ENCODE measurements around the gene UVRAG.

The UVRAG gene

GRCh38 chr11:76141901-76142588 is 327.0 kb downstream of the UVRAG start:
- TF ChIP-seq POLR2A (IDR thresholded peaks at IDR 0.05; ENCODE audit: low read depth, low read length) (peak; percentile 32; the same call in 1 of the 2 replicates), POLR2AphosphoS5 (IDR thresholded peaks at IDR 0.05; ENCODE audit: low read depth, low read length) (no peak), POU2F2 (IDR thresholded peaks at IDR 0.05; ENCODE audit: low read depth, low read length) (no peak)
- DNase-seq (ENCODE audit: insufficient read length, low spot score) (no peak), FAIRE-seq (no peak)

- no peak for FAIRE-seq
- TF ChIP-seq POLR2AphosphoS5 (IDR thresholded peaks at IDR 0.05; ENCODE audit: low read depth, low read length) (peak; percentile 68; the same call in 1 of the 2 replicates), POLR2A (IDR thresholded peaks at IDR 0.05; ENCODE audit: low read depth, low read length) (peak; percentile 24; the same call in 1 of the 2 replicates), POU2F2 (IDR thresholded peaks at IDR 0.05; ENCODE audit: low read depth, low read length) (no peak), TAF1 (IDR thresholded peaks at IDR 0.05; ENCODE audit: low read depth, low read length) (no peak), SPI1 (IDR thresholded peaks at IDR 0.05; ENCODE audit: low read depth, low read length) (no peak), PAX5 (IDR thresholded peaks at IDR 0.05; ENCODE audit: insufficient read depth, low read length, severe bottlenecking) (no peak)
- DNase-seq (ENCODE audit: insufficient read length, low spot score), result no peak
These were observed 328.3 kb downstream of the UVRAG start for GRCh38 chr11:76143274-76143673.

GRCh38 chr11:76147106-76147740 is 332.2 kb downstream of the UVRAG start:
- FAIRE-seq, result no peak
- DNase-seq (ENCODE audit: insufficient read length, low spot score), result no peak
- TF ChIP-seq POU2F2 (IDR thresholded peaks at IDR 0.05; ENCODE audit: low read depth, low read length), result no peak
- no peak for TF ChIP-seq PAX5 (IDR thresholded peaks at IDR 0.05; ENCODE audit: insufficient read depth, low read length, severe bottlenecking)
- TF ChIP-seq TAF1 (IDR thresholded peaks at IDR 0.05; ENCODE audit: low read depth, low read length), result no peak
- no peak for TF ChIP-seq SPI1 (IDR thresholded peaks at IDR 0.05; ENCODE audit: low read depth, low read length)

GRCh38 chr11:76148231-76148630 is 333.2 kb downstream of the UVRAG start:
- FAIRE-seq (no peak), DNase-seq (ENCODE audit: insufficient read length, low spot score) (no peak)
- no peak for TF ChIP-seq PAX5 (IDR thresholded peaks at IDR 0.05; ENCODE audit: insufficient read depth, low read length, severe bottlenecking)
- no peak for TF ChIP-seq POLR2AphosphoS5 (IDR thresholded peaks at IDR 0.05; ENCODE audit: low read depth, low read length)
- TF ChIP-seq POU2F2 (IDR thresholded peaks at IDR 0.05; ENCODE audit: low read depth, low read length), result no peak
- no peak for TF ChIP-seq TAF1 (IDR thresholded peaks at IDR 0.05; ENCODE audit: low read depth, low read length)
- no peak for TF ChIP-seq POLR2A (IDR thresholded peaks at IDR 0.05; ENCODE audit: low read depth, low read length)
- TF ChIP-seq SPI1 (IDR thresholded peaks at IDR 0.05; ENCODE audit: low read depth, low read length), result no peak

GRCh38 chr11:76148941-76149613 is 334.1 kb downstream of the UVRAG start:
- TF ChIP-seq PAX5 (IDR thresholded peaks at IDR 0.05; ENCODE audit: insufficient read depth, low read length, severe bottlenecking) (no peak), POU2F2 (IDR thresholded peaks at IDR 0.05; ENCODE audit: low read depth, low read length) (no peak), TAF1 (IDR thresholded peaks at IDR 0.05; ENCODE audit: low read depth, low read length) (no peak), SPI1 (IDR thresholded peaks at IDR 0.05; ENCODE audit: low read depth, low read length) (no peak), POLR2AphosphoS5 (IDR thresholded peaks at IDR 0.05; ENCODE audit: low read depth, low read length) (no peak), POLR2A (IDR thresholded peaks at IDR 0.05; ENCODE audit: low read depth, low read length) (no peak)
- FAIRE-seq (no peak), DNase-seq (ENCODE audit: insufficient read length, low spot score) (no peak)

- DNase-seq (ENCODE audit: insufficient read length, low spot score), result no peak
These were observed 334.7 kb downstream of the UVRAG start for GRCh38 chr11:76149713-76150112.

GRCh38 chr11:76150141-76150540 is 335.1 kb downstream of the UVRAG start:
- no peak for TF ChIP-seq TAF1 (IDR thresholded peaks at IDR 0.05; ENCODE audit: low read depth, low read length)
- no peak for TF ChIP-seq POU2F2 (IDR thresholded peaks at IDR 0.05; ENCODE audit: low read depth, low read length)
- TF ChIP-seq SPI1 (IDR thresholded peaks at IDR 0.05; ENCODE audit: low read depth, low read length), result no peak
- TF ChIP-seq POLR2AphosphoS5 (IDR thresholded peaks at IDR 0.05; ENCODE audit: low read depth, low read length), result no peak
- TF ChIP-seq PAX5 (IDR thresholded peaks at IDR 0.05; ENCODE audit: insufficient read depth, low read length, severe bottlenecking), result no peak
- no peak for DNase-seq (ENCODE audit: insufficient read length, low spot score)
- FAIRE-seq, result no peak

More at GRCh38 chr11:76149713-76150112, 334.7 kb downstream of the UVRAG start:
- TF ChIP-seq POU2F2 (IDR thresholded peaks at IDR 0.05; ENCODE audit: low read depth, low read length) (no peak), POLR2A (IDR thresholded peaks at IDR 0.05; ENCODE audit: low read depth, low read length) (no peak), POLR2AphosphoS5 (IDR thresholded peaks at IDR 0.05; ENCODE audit: low read depth, low read length) (no peak), TAF1 (IDR thresholded peaks at IDR 0.05; ENCODE audit: low read depth, low read length) (no peak), PAX5 (IDR thresholded peaks at IDR 0.05; ENCODE audit: insufficient read depth, low read length, severe bottlenecking) (no peak), SPI1 (IDR thresholded peaks at IDR 0.05; ENCODE audit: low read depth, low read length) (no peak)
- FAIRE-seq, result no peak

GRCh38 chr11:76151556-76152085 is 336.6 kb downstream of the UVRAG start:
- DNase-seq (ENCODE audit: insufficient read length, low spot score), result no peak
- no peak for FAIRE-seq
- TF ChIP-seq TAF1 (IDR thresholded peaks at IDR 0.05; ENCODE audit: low read depth, low read length) (no peak), SPI1 (IDR thresholded peaks at IDR 0.05; ENCODE audit: low read depth, low read length) (no peak), POU2F2 (IDR thresholded peaks at IDR 0.05; ENCODE audit: low read depth, low read length) (no peak), POLR2AphosphoS5 (IDR thresholded peaks at IDR 0.05; ENCODE audit: low read depth, low read length) (no peak), PAX5 (IDR thresholded peaks at IDR 0.05; ENCODE audit: insufficient read depth, low read length, severe bottlenecking) (no peak), POLR2A (IDR thresholded peaks at IDR 0.05; ENCODE audit: low read depth, low read length) (no peak)

- FAIRE-seq (peak; percentile 96), DNase-seq (ENCODE audit: insufficient read length, low spot score) (peak; percentile 87)
- TF ChIP-seq SPI1 (IDR thresholded peaks at IDR 0.05; ENCODE audit: low read depth, low read length) (no peak), PAX5 (IDR thresholded peaks at IDR 0.05; ENCODE audit: insufficient read depth, low read length, severe bottlenecking) (no peak), TAF1 (IDR thresholded peaks at IDR 0.05; ENCODE audit: low read depth, low read length) (no peak), POU2F2 (IDR thresholded peaks at IDR 0.05; ENCODE audit: low read depth, low read length) (no peak), POLR2AphosphoS5 (IDR thresholded peaks at IDR 0.05; ENCODE audit: low read depth, low read length) (no peak), POLR2A (IDR thresholded peaks at IDR 0.05; ENCODE audit: low read depth, low read length) (no peak)
These were observed 337.2 kb downstream of the UVRAG start for GRCh38 chr11:76152086-76152681.

All from GM12891 (cell line).